Thyroid gland (tissue), 4 donors: ENCODE measurements around the gene OLFML2B. TPM values are rescaled to one million over a fixed set of nuclear protein-coding genes. Genes with fewer than 3 reads are reported as not detected.

ENCODE experiments used
- DNase-seq, 2 donors: peaks; one replicate each; pipeline ENCODE4 v3.0.0-alpha.2; 2019
- H3K27ac ChIP-seq, 3 donors: fragments of 200-600 bp; sonication (generic); 1 replicate in 2 of 3; 2 replicates in 1 of 3; pipeline ENCODE4 v1.5.1; 2016 to 2019; ENCODE audit warnings: mild to moderate bottlenecking in 1 of 3, moderate library complexity in 1 of 3
- H3K27me3 ChIP-seq: fragments of 200-600 bp; sonication (generic); one replicate; pipeline ENCODE4 v1.5.1; 2019
- H3K36me3 ChIP-seq, 2 donors: fragments of 200-600 bp; sonication (generic); one replicate each; pipeline ENCODE4 v1.5.1; 2016 to 2019
- H3K4me1 ChIP-seq, 2 donors: fragments of 200-600 bp; sonication (generic); one replicate each; pipeline ENCODE4 v1.5.1; 2017 to 2019
- H3K4me3 ChIP-seq, 3 donors: fragments of 200-600 bp; sonication (generic); replicated peaks in 1 of 3; 1 replicate in 2 of 3; 2 replicates in 1 of 3; pipeline ENCODE4 v1.5.1; 2016; ENCODE audit warnings: mild to moderate bottlenecking in 1 of 3
- H3K9me3 ChIP-seq: fragments of 200-600 bp; sonication (generic); one replicate; pipeline ENCODE4 v1.5.1; 2017
- POLR2A ChIP-seq, 2 donors: fragments of 450-650 bp; IDR thresholded peaks; one replicate each; pipeline ENCODE4 v1.6.1; 2017; ENCODE audit warnings: antibody characterized with exemption in 2 of 2, mild to moderate bottlenecking in 2 of 2, moderate library complexity in 1 of 2
- WGBS, 2 donors: methylation state at CpG; one replicate each; pipeline ENCODE4 v1.1.5; 2017; 5-methylcytosine and 5-hydroxymethylcytosine counted together
- intact Hi-C: fragments of 100-400 bp; cut with DNase I; formaldehyde crosslinking; loops from one replicate; pipeline ENCODE4 v1.15.1; 2023
- total RNA-seq, 4 donors: library from RNA; depleted of rRNA; stranded (reverse); fragments of >200 nt; gene quantifications; one replicate each; pipeline ENCODE4 v1.2.3, GENCODE V29; 2016
- TF ChIP-seq, protein P1 (sequence below), 6 experiments: fragments of 200-600 bp in 3 of 6; fragments of 450-650 bp in 3 of 6; sonication (generic) in 3 of 6; IDR thresholded peaks; one replicate each; pipeline ENCODE4 v1.5.1; 2016 to 2019; ENCODE audit warnings: antibody characterized with exemption in 6 of 6, mild to moderate bottlenecking in 2 of 6, inconsistent platforms in 1 of 6, moderate library complexity in 1 of 6

OLFML2B gene
- total RNA-seq, 4 donors from 2014 or later = 8.0 to 18.4 (median 12.9) TPM

DNA sequence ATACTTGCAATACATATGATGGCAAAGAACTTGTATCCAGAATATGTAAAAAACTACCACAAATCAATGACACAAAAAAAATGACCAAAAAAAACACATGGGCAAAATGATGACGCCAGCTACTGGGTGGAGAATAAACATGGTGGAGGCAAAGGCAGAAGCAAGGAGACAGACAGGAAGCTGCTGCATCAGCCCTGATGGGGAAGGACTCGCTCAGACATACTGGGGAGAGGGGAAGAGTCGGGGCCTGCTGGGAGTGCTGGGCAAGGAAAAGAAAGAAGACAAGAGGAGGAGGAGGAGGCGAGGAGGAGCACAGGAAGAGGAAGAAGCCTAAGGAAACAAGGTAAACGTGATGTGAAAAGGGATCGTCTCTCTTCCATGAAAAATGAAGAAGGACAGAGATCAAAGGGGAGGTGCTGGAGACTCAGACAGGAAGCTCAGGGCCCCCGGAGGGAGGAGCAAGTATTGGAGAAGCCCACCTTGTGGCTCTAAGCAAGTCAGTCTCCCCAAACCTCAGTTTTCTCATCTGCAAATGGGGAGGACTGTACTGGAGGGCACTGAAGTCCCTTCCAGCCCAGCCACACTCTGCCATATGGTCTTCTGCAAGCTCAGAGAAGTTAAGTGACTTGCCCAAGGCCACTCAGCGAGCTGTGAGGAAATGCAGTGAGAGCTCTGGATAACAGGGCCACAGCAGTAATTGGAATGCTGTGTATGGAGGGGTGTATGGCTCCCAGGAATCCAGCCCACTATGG, 24.2 kb downstream of the OLFML2B start:
- Histone ChIP-seq H3K4me3 (no peak overlapping the region), H3K27me3 (no peaks in the 10 kb centered on the region), H3K4me1 (no peaks in the 10 kb centered on the region), H3K27ac (no peak overlapping the region), H3K9me3 (no peaks in the 10 kb centered on the region), H3K36me3 (peaks cover 0 to 5% of the 10 kb centered on the region in 2 donors)
- DNase-seq = no peak
- no peak for TF ChIP-seq POLR2A (IDR thresholded peaks at IDR 0.05)
- TF ChIP-seq, protein P1, sequence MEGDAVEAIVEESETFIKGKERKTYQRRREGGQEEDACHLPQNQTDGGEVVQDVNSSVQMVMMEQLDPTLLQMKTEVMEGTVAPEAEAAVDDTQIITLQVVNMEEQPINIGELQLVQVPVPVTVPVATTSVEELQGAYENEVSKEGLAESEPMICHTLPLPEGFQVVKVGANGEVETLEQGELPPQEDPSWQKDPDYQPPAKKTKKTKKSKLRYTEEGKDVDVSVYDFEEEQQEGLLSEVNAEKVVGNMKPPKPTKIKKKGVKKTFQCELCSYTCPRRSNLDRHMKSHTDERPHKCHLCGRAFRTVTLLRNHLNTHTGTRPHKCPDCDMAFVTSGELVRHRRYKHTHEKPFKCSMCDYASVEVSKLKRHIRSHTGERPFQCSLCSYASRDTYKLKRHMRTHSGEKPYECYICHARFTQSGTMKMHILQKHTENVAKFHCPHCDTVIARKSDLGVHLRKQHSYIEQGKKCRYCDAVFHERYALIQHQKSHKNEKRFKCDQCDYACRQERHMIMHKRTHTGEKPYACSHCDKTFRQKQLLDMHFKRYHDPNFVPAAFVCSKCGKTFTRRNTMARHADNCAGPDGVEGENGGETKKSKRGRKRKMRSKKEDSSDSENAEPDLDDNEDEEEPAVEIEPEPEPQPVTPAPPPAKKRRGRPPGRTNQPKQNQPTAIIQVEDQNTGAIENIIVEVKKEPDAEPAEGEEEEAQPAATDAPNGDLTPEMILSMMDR (IDR thresholded peaks at IDR 0.05) = no peak
- 73% methylated on average over 8 of the region's 8 CpGs for WGBS, 2 donors
- intact Hi-C loops = no loop called here

- Histone ChIP-seq H3K27me3 (no peaks in the 10 kb centered on the region), H3K4me1 (no peaks in the 10 kb centered on the region), H3K4me3 (no peak overlapping the region), H3K36me3 (peaks cover 0 to 5% of the 10 kb centered on the region in 2 donors), H3K27ac (no peak overlapping the region), H3K9me3 (no peaks in the 10 kb centered on the region)
- no peak for DNase-seq
- WGBS, 2 donors = 77 to 83% methylated on average over 5 of the region's 5 CpGs
- intact Hi-C loops = no loop called here
- TF ChIP-seq, protein P1 (IDR thresholded peaks at IDR 0.05) = no peak
- TF ChIP-seq POLR2A (IDR thresholded peaks at IDR 0.05) = no peak
These were observed 24.9 kb downstream of the OLFML2B start for GRCh38 chr1:161998811-161999210.

DNA sequence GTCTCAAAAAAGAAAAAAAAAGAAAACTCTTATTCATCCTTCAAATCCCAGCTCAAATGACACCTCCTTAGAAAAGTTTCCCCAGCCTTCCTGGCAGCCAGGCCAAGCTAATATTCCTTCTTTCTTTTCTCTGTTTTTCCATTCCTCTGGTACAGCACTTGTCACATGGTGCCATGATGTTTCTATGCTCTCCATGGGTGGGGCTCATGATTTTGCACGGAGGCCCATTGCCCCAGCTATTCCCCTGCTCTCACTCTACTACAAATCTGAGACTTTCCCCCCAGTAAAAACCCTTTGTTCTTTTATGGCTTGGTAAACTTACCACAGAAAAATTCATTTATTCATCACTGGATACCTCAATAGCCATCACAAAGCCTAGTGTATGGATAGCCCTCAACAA, 26.5 kb downstream of the OLFML2B start:
- Histone ChIP-seq H3K27ac (no peak overlapping the region), H3K36me3 (peaks cover 0 to 5% of the 10 kb centered on the region in 2 donors), H3K9me3 (no peaks in the 10 kb centered on the region), H3K4me1 (no peaks in the 10 kb centered on the region), H3K27me3 (no peaks in the 10 kb centered on the region), H3K4me3 (no peak overlapping the region)
- TF ChIP-seq, protein P1 (IDR thresholded peaks at IDR 0.05) = no peak
- no peak for TF ChIP-seq POLR2A (IDR thresholded peaks at IDR 0.05)
- intact Hi-C loops = no loop called here
- no peak for DNase-seq
- 85 to 93% methylated on average over 1 of the region's 1 CpG for WGBS, 2 donors

DNA sequence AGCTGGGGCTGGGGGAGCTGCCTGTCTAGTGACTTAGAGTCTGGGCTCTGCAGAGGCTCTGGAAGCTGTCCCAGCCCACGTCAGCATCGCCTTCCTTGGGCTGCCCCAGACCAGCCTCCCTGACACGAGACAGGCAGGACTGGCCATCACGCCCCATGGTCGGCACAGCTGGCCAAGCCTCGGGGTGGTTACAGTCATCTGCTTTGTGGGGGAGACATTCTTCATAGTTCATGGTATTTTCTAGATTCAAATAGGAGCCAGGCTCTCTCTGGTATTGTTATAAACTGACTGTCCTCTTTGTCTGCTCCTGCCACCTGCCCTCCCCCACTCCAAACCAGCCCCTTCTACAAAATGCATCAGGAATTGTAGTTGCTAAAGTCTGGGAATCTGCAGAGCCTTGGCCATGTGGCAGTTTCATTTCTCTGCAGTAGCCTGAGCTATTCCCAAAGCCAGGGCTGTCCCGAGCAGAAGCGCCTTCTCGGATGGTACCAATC, 29.4 kb downstream of the OLFML2B start:
- DNase-seq = no peak
- Histone ChIP-seq H3K4me1 (no peaks in the 10 kb centered on the region), H3K36me3 (peaks cover 0 to 5% of the 10 kb centered on the region in 2 donors), H3K27ac (no peak overlapping the region), H3K4me3 (no peak overlapping the region), H3K9me3 (no peaks in the 10 kb centered on the region), H3K27me3 (no peaks in the 10 kb centered on the region)
- TF ChIP-seq, protein P1 (IDR thresholded peaks at IDR 0.05) = no peak
- no peak for TF ChIP-seq POLR2A (IDR thresholded peaks at IDR 0.05)
- intact Hi-C loops = no loop called here
- WGBS, 2 donors = 74 to 84% methylated on average over 8 to 9 of the region's 9 CpGs

- no peaks in the 10 kb centered on the region for H3K4me1 ChIP-seq
- H3K27me3 ChIP-seq = no peaks in the 10 kb centered on the region
- TF ChIP-seq, protein P1 (IDR thresholded peaks at IDR 0.05) = no peak
- no peak for TF ChIP-seq POLR2A (IDR thresholded peaks at IDR 0.05)
- intact Hi-C loops = no loop called here
- H3K9me3 ChIP-seq = no peaks in the 10 kb centered on the region
- H3K27ac ChIP-seq = no peak overlapping the region
- DNase-seq = no peak
- WGBS, 2 donors = 86 to 88% methylated on average over 11 of the region's 11 CpGs
- H3K4me3 ChIP-seq = no peak overlapping the region
- peaks cover 0 to 5% of the 10 kb centered on the region in 2 donors for H3K36me3 ChIP-seq
These were observed 30.1 kb downstream of the OLFML2B start for GRCh38 chr1:161993576-161993975.
